NCI-H69 (cell line): ENCODE results near the gene PCTP.

Experiments used
- DNase-seq: peaks from one replicate; lab custom pipeline; 2025; lab: John Stamatoyannopoulos, UW

PCTP gene

DNA sequence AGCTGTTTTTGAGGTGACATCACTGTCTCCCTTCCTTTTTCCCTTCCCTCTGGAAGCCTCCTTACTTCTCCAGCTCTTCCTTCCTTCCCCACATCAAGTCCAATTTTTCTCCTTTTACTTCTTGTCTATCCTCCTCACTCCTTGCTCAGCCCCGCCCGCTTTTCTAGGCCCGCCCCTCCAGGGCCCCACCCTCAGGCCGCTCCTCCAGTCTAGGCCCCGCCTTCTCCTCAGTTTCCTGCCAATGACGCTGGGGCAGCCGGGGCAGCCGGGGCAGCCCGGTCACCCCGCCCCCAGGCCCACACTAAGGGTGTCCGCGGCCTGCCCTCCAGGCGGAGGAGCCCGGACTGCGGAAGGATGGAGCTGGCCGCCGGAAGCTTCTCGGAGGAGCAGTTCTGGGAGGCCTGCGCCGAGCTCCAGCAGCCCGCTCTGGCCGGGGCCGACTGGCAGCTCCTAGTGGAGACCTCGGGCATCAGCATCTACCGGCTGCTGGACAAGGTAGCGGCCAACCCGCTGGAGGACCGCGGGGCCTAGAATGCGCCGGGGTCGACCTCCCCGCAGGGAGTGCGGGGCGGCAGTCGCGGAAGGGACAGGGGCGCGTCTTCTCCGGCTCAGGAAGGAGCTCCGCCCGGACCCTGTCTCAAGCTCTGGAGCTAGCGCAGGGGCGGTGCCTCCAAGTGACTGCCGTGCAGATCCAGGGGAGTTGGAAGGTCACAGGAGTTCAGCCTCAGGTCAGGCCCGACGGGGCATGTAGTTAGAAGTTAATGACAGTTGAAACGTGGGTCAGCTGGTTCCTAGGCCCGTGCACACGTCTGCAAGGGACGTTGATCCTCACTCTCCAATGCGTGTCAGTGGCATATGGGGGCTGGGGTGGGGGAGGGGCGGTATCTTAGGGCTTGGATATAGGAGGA lies at the start of gene PCTP:
TSS of gene PCTP (plus strand) at position 302 of the 908 bp plus-strand sequence. CDS start at position 355, 53 bp downstream.
- DNase-seq = peak; percentile 81

DNA sequence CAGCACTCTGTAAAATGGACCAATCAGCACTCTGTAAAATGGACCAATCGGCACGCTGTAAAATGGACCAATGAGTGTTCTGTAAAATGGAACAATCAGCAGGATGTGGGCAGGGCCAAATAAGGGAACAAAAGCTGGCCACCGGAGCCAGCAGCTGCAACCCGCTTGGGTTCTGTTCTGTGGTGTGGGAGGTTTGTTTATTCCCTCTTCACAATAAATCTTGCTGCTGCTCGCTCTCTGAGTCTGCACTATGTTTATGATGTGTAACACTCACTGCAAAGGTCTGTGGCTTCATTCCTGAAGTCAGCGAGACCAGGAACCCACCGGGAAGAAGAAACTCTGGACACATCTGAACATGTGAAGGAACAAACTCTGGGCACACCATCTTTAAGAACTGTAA lies 48.7 kb upstream of the PCTP start:
- DNase-seq = no peak

DNA sequence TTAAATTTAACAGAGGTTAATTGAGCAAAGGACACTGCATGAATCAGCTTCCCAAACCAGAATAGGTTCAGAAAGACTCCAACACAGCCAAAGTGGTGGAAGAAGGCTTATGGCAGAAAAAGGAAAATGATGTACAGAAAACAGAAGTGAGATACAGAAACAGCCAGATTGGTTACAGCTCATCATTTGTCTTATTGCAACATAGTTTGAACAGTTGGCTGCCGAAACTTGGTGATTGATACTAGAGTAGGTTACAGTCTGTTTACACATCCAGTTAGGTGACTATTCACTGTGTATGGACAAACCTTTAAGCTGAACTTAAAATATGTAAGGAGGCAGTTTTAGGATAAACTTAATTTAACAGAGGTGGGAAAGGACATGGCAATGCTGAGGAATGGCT lies 46.5 kb upstream of the PCTP start:
- DNase-seq = no peak

DNA sequence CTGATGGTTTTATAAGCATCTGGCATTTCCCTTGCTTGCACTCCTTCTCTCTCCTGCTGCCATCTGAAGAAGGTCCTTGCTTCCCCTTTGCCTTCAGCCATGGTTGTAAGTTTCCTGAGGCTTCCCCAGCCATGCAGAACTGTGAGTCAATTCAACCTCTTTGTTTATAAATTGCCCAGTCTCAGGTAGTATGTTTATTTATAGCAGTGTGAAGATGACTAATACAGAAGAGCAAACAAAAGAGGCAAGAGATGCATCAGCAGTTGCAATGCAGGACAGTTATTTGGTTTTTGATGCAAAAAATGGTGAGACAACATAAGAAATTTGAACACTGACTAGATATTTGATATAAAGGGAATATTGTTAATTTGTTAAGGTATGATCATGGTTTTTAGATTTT lies 45.0 kb upstream of the PCTP start:
- peak; percentile 68 for DNase-seq

DNA sequence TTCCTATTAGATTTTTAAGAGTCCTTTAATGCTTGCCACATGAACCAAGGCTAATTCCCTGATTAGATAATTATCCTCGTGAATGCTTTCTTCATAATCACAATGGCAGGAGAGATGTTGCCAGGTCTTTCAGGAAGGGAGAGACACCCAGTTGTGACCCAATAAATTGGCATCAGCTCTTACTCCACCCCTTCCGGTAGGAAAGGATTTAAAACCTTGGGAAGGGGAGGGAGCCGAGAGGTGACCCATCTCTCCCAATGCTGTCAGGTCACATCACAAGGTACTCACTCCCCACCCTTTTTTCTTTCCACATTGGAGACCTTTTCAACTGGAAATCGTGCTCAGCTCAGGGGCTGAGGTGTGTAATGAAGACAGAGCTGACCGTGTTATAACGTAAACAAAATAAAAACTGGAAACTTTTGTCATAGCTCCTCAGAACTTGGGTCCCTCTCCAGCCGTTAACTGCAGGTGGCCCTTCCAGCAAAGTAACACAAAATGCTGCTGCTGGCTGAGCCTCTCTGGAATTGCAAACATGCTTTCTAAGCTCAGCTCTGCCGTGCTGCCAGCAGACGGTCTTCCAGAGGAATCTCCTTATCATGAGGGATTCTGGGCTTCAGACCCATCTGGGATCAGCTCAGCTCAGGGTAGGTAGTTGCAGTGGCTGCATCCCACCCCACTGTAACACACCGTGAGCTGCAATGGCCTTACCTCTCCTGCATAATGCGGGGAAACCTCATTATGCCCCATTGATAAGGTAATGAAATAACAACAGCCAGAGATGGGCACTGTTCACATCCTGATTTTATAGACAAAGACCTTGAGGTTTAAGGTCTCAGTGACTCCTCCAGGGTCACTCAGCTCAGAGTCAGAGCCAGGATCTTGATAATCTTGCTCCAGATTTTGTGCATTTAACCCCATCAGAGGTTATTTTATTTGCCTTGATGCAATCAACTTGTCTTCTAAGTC lies 43.8 kb upstream of the PCTP start:
- DNase-seq = peak; percentile 60

DNA sequence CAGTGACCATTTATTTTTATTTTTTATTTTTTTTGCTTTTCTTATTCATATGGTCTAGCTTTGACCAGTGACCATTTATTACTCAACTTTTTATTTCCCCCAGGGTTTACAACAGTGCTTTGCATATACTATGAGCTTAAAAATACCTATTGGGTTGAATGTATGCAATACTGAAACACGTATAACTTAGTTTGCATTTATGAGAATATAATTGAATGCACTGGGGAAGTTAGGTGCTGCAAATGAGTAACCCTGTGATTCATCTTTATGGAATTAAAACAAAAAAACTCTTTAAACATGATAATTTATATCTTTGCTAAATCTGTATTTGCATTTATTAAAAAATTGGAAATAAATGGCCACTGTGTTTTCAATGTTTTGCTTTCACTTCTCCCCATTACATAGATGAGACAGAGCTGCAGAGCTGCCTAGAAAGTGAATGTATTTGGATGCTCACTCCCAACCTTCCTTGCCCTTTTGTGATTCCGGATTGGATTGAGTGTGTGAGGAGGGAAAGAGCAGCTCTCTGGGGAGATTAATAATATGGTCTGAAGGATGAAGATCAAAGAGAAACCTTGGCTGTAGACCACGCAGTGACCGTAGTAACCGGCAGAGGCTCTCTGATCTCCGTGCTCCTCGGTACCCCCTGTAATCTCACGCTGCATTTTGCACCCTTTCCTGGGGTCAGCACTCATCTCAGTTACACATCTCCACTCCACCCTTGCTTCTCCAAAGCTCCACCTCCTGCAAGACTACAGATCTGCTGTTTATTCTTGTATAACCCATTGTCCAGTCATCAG lies 42.5 kb upstream of the PCTP start:
- no peak for DNase-seq

DNA sequence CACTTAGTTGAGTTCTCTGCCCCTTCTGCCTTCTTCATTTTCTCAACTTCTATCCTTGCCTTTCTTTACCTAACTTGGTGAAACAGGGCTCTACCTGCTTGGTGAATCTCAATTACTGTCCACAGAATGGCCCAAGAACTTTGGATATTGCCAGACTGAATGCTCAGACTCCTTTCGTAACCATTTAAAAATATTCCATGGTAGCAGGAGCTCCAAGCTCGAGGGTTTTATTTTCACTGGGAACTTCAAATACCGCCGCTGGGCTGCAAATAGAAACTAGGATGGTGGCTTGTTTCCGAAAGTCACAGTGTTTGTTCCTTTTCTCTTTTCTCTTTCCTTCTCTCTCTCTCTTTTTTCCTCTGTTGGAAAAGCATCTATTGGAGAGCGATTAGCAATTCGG lies 41.4 kb upstream of the PCTP start:
- no peak for DNase-seq

DNA sequence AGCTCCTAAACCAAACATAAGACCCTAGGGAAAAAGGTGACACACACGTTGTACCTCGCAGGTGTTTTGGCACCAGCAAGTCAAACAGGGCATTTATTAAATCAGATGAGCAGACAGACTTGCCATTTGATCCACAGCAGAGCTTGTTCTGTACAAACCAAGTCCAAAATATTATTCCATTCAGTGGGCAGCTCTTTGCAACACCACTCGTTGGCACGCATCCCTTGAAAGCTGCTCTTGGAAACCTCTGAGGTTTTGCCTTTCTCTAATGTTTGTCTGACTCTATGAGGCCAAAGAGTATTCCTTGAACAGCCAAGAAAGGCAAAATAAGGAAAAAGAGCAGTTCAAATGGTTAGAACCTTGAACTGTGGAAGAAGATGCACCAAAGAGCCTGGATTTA lies 40.9 kb upstream of the PCTP start:
- peak; percentile 40 for DNase-seq

DNA sequence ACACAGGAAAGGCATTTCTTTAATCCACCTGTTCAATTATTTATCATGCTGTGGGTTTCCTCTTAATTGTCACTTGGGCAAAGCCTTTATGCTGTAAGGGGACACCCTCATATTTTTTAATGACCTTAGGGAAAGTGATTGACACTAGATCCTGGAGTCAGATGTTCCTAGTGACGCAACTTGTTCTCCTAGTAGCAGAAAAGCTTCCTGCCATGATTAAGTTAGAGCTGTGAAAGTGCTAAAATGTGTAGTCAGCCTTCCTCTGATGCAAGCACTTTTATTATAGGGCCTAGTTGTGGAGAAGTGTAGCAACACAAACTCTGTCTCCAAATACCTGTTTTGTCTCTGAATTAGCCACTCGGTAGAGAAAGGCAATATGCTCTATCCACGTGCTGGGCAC lies 40.4 kb upstream of the PCTP start:
- DNase-seq = peak; percentile 50

DNA sequence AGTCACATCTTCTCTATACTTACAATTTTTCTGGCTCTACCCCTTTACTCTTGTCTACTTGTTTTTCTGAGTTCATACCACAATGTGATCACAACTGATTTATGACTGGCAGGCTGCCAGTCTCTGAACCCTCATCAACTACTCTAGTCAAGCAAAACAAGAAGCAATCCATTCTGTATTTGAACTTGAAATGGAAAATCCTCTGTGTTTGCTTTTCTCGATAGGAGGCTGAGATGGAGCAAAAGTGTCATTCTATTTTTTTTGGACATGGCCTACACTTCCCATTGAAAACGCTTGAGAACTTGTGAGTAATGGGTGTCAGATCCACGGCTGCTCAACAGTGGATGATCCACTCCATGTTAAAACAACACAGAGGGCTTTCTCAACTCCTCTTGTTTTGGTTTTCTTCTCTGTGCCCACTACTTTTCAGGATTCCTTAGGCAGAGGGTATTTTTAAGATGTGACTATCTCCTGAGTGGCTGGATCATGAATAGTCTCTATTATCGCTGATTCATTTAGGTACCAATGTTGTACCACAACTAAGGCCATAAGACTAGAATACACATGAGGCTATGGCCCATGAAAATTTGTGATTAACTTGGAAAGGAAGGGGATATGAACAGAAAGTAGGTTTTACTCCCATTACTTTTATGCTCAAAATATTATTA lies 39.9 kb upstream of the PCTP start:
- peak; percentile 78 for DNase-seq

DNA sequence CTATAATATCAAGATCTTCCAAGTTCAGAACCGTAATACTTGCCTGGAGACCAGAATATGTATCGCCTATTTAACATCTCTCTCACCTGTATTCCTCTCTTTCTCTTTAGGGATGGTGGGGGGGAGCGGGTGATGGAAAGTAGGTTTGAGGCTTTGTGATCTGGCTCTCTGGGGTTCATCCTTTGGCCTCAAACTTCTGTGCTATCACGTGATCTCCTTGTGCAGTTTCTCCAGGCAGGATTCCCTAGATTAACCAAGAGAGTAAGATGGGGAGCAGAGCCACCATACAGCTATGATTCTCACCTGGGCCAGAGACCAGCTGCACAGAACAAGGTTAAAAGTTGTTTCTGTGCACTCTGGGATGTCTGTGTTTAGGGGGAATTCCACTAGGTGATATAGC lies 33.4 kb upstream of the PCTP start:
- DNase-seq = no peak

DNA sequence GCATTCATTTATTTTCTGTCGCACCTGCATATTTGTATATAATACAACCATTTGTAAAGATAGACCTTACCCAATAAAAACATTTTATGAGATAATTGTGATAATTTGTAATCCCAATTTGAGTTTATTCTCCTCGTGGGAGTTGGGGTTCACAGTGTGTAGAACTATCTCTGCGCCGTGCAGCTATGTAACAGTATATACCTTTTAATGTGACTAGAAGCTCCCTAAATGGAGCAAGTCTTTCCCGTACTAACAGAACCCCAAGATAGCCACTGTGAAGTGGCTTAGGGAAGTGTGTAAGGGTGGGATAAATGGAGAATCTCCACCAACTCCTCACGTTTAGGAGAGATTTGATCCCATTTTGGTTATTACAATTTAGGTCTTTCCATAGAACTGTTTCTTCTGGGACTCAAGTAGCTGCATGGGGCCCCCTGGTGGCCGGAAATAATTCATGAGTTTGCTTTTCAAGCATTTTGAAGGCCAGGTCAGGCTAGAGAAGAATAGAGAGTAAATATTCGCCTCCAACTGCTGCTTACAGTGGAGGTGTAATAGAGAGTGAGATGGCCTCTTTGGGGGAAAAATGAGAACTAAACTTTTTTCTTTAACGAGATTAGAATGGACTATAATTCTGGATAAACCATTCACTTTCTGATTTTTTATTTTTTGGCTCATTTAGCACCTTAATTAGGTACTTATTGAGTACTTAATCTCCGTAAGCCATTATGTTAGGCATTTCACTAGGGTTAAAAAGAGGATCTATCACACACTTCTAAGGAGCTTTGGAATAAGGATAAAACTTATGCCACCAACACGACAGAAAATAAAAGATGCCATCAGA lies 32.7 kb upstream of the PCTP start:
- DNase-seq = peak; percentile 85

DNA sequence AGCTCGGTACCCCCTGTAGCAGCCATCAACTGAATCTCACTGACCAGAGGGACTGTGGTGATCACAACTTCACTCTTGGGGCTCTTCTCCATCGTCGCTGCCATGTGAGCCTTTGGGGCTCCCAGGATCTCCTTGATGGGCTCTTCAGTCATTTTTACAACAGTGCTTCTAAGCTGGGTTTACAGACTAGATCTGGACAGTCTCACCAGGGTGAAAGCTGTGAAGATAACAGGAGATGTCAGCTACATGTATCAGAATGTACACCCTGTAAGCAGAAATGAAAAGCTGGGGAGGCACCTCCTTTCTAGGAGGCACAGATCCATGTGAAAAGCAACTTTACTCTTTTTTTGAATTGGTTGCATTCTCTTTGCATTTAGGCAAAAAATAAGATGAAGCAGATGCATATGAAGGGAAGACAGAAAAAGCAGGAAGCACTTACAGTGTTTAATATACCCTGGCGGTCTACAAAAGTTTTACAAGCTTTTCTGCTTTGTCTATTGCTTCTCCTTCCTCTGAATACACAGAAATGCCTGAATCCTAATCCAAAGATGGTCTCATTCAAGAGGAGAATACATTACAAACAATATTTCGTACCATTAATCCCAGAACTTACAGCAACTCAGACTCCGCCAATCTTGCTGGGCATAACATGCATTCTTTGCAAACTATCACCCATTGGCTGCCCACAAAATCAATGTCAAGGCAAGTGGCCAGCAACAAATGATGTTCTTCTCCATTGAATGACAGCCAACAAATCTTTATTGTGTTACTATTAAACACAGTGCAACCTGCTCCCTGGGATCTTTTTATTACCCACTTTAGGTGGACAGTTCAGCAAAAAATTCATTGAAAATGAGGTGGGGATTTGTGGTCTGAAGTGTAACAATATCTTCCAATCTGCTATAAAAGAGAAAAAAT lies 29.7 kb upstream of the PCTP start:
- DNase-seq = no peak

DNA sequence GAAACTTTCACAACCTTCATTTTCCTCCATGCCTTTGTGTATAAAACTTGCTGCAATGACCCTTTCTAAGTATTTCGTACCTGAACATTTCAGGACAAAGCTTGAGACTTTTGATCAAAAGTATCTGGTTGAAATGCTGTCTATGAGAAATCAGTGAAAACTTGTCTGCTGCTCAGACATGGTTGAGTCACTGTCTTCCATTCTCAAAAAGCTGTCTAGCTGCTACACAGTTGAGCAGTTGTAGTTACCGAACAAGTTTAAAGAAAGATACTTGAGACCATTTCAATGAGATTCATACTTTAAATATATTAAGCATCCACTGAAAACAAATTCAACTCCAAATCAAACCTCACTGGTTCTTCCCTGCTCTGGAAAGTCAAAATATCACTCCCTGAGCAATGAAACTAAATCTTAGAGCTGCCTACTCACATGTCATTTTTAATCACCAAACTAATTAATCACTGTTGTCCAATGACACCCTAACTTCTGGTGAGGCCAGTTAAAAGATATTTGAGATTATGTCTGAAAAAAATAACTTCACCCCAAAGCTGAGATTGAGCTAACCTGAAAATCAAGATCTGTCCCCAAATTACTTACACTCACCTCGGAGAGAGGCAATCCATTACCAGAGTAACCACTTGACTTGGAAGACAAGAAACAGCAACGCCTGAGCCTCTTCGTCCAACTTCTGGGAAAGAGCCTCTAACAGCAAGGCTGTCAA lies 28.7 kb upstream of the PCTP start:
- no peak for DNase-seq

DNA sequence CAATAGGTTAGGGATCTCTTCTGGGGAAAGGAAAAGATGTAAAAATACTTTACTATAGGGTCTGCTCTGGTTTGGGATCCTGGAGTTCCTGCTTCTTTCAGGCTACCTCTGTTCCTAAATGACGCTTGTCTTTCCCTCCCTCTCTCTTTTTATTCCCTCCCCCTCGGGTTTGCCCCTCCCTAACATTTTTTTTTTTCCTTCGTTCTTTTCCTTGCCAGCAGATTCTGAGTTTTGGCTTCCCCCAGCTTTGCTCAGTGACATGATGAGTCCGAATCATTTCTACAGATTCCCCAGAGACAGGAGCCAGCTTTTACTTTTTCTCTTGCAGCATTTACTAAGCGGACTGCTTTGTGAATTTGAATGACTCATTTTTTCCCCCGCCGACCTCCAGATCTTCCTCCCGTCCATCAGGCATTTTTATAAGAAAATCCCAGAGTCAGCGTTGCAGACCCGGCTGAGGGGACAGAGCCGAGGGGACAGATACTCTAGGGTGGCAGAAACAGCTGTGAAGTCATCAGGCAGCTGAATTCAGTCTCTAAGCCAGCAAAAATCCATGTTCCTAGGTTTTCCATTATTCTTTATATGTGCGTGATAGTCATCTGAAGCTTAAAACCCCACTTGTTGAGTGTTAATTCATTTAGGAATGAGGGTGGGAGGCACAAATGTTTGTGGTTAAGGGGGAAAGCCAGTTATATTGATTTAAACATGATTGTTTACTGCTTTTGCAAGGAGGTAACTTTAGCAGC lies 27.9 kb upstream of the PCTP start, which contains the start of gene TMEM100:
TSS of gene TMEM100 (minus strand) at position 123 of the 746 bp plus-strand sequence. CDS start 1,794 bp downstream, outside the sequence.
- DNase-seq = peak; percentile 59

DNA sequence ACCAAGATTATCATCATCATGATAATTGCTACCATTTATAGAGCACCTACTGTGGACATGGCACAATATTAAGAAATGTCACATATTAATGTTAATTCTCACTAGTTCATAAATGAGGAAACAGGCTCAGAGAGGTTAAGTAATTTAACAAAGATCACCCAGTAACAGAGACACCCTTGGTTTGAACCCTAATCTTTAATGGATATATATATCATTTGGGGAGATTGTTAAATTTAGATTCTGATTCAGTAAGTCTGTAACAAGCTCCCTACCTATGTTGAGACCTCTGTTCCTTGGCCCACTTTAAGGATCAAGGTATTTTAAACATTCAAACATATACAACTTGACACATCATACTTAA lies 27.4 kb upstream of the PCTP start:
- DNase-seq = no peak

DNA sequence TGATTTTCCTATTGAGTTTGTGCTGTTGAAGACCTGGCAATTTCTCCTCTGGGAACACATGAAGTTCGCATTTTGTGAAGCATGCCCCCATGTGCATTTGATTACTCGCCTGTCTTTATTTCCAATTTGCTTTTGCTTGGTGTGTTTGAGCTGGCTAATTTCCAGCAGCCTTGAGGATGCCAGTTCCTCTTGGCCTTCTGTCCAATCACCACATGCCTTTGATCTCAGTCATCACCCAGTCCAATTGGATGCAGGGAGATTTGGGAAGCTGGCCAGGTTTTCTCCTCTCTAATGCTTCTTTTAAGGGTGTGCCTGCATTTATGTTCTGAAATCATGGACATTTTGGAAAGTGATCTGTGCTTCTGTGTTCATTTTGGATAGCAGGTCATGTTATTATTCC lies 24.4 kb upstream of the PCTP start:
- DNase-seq = peak; percentile 94

DNA sequence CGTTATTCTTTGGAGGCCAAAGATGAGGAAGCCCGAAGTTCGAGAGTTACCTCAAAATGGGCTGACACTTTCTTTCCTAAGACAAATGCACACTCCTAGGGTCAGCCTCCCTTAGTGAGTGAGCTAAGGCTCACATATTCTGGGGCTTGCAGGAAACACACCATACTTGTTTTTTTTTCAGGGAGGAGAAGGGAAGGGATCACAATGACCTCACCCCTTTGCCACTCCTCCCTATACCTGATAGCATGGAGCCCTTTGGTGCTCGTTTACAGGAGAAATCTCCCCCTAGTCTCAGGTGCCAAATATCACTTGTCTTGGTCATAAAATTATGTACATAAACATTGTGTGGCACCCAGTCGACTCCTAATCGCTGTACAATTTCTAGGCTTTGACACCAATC lies 23.6 kb upstream of the PCTP start:
- DNase-seq = peak; percentile 14
